Hippocampal formation (tissue), 2 donors: ENCODE data around the gene CYLD.

ENCODE experiments used
- DNase-seq, 2 donors: peaks; one replicate each; lab custom pipeline; 2025; lab: John Stamatoyannopoulos, UW

The CYLD gene

DNA sequence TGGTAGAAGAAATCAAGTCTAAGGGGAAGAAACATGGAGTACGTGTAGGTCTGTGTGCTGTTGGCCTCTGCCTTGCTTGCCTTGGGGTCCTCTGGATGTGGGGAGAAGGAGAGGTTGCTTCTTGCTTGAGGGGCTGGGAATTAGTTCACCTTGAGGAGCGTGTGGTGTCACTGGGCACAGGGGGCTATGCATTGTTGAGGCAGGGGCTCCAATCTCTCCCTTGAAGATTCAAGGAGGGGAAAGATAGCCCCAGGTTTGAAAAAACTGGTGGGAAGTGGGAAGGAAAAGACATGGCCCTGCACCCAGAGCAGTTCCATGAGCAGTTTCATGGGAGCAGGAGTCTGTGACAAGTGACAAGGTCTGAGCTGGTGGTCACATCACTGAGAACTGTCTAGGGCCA is 103.4 kb downstream of the CYLD start:
- DNase-seq, result no peak

DNA sequence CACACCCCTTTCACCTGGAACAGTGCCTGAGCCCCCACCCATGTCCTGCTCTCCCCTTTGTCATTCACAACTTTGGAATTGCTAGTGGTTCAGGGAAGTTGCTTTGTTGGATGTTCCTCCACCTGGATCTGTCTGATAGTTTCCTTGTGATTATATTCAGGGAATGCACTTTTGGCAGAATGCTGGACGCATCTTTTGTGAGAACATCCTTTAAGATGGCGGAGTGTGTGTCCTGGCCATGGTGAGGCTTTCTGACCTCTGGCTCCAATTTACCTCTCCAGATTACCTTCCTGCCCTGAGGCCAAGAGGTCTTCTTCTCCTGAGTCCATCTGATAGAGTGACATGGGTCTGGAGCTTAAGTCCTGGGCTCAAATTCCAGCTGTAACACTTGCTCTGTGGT is 104.6 kb downstream of the CYLD start:
- no peak for DNase-seq

DNA sequence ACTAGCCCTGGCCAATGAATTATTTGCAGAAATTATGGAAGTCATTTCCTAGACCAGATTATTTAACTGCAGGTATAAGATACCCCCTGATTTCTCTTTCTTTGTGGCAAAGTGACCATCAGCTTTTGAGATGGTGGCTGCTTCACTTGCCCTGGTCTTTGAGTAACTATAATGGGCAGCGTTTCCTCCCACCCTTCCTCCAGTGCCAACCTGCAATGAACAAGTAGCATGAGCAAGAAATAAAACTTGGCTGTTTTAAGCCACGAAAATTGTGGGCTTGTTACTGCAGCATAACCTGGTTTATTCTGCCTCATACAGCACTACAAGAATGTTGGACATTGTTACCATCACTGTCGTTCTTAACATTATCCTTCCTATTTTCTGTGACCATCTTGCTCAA is 105.3 kb downstream of the CYLD start:
- DNase-seq, result no peak

DNA sequence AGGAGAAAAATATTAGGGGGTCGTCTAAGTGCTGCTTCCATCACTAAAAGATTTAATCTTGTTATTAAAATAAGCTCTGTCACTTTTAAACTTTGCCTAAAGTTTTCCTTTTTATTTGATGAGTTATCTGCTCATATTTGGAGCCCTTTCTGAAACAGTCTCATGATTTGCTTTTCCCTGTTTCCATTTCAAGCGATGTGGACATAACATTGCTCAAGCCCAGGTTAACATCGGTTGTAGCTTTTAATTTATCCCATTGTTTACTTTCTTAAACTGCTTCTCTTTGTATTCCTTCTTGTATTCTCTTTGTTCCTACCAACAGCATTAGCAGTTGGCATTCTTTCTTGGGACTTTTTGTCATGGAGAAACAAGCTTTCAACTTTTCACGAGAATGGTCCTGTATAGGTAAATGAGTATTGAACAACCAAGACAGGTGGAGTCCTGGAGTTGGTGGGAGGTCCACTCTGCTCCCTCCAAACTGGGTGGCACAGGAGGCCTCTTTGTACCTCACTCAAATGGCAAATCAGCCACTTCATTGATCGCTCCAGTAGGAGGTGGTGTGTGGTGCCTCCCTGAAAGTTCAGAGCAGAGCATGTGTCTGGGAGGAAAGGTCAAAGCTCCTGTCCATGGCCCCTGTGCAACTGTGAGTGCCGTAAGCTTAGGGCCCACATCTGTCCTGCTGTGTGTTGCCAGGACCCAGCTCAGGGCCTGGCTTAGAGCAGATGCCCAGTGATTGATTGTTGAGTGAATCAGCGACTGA is 107.0 kb downstream of the CYLD start:
- DNase-seq, result no peak
